NOMO-1 (cell line): ENCODE measurements around the gene ZBTB20.

Experiments used
- DNase-seq, 2 experiments: peaks; one replicate each; lab custom pipeline; 2025; ENCODE audit not compliant: unreplicated experiment in 2 of 2; lab: John Stamatoyannopoulos, UW

The ZBTB20 gene

GRCh38 chr3:114504941-114505628 lies 642.0 kb downstream of the ZBTB20 start:
- DNase-seq, result no peak

DNA sequence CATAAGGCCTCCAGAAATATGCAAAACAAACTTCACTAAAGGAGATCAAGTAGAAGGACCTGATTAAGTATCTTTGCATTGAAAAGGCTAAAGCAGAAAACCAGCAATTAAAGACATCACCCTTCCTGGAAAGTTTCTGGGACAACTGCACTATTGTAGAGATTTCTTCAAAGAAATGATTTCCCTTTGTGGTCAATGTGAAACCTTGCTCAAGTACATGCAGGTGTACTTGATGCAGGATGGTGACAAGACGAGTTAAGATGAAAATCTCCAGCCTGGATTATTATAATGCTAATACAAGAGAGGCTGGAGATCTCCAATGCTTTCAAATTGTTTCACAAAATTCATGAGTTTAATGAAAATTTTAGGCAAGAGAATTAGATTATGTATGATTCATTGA lies 644.9 kb downstream of the ZBTB20 start:
- DNase-seq, result no peak

DNA sequence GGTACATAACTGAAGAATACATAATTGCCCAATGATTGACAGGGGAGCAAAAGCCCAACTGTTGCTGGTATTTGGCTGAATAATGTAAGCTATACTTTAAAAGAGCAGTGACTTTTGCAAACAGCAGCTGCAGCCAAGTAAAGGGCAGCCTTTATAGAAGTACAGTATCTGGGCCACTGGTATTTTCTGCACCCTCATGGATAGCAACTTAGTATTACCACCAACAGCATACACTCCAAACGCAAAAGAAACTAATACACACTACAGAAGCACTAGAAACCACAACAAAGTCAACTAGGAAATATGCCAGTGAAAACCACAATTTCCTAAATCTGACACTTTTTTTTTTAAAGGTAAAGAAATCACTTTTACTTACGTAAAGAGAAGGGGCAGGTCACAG lies 647.1 kb downstream of the ZBTB20 start:
- DNase-seq, result no peak

GRCh38 chr3:114498539-114499370 lies 648.3 kb downstream of the ZBTB20 start:
- DNase-seq, result no peak

DNA sequence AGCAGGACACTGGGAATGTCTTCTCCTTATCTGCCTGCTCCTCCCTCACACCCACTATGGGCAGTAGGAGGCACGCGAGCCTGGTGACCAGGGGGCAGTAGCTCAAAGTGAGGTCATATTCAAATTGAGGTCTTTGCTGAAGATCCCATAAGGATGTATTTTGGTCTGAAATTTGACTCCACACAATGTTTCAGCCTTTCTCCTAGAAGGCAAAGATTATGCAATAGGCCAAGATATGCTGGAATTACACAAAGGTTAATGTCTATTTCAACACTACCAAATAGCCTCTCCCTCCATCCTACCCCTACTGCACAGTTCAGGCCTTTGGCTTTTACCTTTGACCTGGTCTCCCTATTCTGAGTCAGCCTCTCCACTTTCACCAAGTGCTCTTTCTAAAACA lies 650.2 kb downstream of the ZBTB20 start:
- no peak for DNase-seq

DNA sequence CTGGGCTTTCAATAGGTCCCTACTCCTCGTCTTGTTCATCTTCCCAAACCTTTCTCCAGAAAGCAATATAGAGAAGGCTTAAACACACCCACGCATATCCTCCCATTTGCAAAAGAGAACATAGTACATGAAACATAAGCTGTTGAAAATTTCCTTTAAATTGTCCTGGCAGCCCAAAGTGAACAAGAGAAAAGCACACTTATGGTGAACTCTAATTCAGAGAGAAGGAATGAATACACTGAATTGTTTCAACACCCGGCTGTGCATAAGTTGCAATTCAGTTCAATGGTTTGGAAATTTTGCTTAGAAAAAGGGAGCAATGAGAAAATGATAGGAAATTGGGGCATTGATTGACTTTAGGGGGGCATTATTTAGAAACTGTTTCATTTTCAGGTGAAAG lies 650.6 kb downstream of the ZBTB20 start:
- DNase-seq, result no peak

DNA sequence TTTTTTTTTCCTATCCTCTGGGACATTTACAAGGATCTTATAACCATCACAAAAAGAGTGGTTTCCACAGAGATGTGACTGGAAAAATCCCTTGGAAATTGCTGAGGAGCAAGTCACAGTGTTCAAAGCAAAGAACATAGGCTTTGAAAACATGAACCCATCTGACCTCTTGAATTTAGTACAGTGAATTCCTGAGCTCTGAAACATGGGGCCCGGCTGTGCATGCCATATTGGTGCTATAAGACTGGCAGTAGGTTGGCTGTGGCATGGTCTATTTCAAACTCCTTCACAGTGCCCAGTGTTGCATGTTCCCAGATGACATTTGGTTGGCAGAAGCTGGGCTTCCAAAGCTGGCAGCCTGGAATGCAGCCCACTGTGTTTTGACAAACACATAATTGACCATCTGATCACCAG lies 651.1 kb downstream of the ZBTB20 start:
- no peak for DNase-seq

- DNase-seq, result no peak
Measured at GRCh38 chr3:114494498-114494897, 652.6 kb downstream of the ZBTB20 start.

GRCh38 chr3:114490829-114491228 lies 656.3 kb downstream of the ZBTB20 start:
- DNase-seq, result no peak

DNA sequence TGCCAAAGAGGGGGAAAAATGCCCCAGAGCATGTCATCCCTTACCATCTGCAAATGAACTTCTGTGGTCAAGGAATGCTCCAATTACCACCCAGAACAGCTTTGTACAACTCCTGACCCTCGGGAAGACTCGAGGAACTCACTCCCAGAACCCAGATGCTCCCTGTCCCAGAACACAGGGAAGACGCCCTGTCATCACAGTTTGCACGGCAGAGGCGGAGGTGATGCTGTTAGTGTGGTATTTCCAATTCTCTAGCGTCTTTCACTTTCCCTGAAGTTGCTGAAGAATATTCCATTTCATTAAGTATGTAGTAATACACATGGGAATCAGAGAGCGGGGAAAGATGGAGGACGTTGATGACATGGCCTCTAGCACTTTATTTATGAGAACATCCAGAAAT lies 659.6 kb downstream of the ZBTB20 start:
- DNase-seq, result no peak

DNA sequence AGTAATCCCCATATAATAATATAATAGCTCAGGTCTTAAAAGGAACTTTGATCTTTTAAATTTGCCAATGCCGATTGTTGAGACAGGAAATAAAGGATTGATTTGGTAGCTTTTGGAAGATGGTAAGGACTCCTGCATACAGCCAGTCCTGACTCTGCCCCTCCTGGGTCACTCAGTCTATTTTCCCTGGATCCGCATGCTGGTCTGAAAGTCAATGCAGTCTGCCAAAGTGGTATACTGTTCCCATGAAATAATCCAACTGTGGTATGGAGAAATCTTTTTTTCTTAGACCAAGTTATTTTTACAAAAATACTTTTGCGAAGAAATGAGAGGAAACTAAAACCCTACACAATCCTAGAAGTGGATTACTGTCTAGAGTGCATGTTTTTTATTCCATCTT lies 662.2 kb downstream of the ZBTB20 start:
- no peak for DNase-seq

DNA sequence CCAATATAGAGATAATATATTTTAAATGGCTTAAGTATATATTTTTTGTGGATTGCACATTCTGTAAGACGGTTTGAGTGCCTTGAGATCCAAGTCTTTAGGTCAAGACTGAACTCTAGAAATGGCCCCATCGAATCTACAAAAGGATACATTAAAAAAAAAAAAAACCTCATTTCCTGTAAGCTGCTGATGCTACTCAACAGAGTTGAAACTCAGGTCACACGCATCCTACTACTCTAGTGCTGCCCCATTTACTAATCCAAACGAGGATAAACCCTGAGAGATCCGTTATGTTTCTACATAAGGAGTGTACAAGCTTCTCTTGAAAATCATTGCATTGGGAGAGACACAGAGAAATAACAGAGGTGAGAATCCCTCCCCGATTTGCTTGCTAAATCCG lies 666.0 kb downstream of the ZBTB20 start:
- DNase-seq, result no peak

DNA sequence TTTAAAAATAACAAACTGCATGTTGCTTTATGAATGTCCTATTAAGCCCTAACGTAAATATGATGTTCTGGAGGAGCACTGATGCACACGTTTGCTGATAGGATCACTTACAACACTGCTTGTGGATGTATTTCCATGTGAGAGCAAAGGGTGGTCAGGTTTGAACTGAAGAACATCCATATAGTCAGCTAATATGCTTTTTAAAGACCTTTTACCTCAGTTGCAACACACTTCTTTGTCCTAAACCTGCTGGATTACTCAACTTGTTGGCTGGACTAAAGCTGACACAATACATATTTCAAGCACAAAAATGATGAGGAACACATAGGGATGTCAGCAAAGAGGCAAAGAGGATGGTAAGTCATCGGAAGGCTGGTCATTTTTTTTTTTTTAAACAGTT lies 666.6 kb downstream of the ZBTB20 start:
- DNase-seq, result no peak

DNA sequence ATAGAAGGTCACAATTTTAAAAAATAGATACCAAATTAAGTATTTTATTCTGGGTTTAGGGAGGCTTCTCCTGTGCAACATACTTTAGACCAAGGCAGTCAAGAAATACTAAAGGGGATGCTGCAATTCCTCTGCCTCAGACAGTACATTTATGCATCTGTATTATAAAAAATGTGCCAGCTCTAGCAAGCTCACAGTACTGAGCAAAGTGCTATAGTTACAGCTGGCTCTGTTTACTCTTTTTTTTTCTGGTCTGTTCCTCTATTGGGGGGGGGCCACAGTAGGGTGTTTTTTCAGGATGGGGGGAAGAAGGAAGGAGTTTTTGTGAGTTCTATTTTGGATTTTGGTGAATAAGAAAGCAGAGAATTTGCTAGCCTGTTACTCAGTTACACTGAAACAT lies 668.3 kb downstream of the ZBTB20 start:
- DNase-seq, result no peak

DNA sequence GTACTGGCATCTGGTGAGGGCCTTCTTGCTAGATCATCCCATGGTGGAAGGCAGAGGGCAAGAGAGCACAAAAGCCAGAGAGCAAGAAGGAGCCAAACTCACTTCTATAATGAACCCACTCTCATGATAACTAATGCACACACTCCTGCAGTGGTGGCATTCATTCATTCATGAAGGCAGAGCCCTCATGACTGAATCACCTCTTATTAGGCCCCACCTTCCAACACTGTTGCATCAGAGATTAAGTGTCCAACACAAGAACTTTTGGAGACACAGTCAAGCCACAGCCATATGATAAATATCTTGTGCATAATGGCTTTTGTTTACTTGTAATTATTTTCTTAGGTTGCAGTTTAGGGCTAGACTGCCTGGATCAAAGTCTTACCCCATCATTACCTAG lies 670.6 kb downstream of the ZBTB20 start:
- DNase-seq, result no peak

DNA sequence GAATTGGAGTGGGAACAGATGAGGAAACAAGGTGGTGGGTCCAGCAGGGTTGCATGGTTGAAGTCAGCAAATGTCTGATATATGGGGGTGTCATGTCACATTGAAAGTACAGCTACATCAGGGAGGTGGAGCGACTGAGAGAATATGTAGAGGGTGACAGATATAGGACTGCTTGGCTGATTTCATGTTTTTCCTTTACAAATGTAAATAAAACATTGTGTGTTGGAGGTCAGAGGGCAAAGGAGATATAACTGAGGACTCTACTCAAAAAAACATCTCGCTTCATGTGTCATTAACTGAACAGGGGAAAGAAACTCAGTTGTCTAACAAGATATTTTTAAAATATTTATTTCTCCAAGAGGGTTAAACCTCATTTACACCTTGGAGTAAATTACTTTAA lies 675.6 kb downstream of the ZBTB20 start:
- no peak for DNase-seq

GRCh38 chr3:114469070-114469469 lies 678.0 kb downstream of the ZBTB20 start:
- DNase-seq, result no peak

GRCh38 chr3:114466816-114467215 lies 680.3 kb downstream of the ZBTB20 start:
- DNase-seq, result no peak

DNA sequence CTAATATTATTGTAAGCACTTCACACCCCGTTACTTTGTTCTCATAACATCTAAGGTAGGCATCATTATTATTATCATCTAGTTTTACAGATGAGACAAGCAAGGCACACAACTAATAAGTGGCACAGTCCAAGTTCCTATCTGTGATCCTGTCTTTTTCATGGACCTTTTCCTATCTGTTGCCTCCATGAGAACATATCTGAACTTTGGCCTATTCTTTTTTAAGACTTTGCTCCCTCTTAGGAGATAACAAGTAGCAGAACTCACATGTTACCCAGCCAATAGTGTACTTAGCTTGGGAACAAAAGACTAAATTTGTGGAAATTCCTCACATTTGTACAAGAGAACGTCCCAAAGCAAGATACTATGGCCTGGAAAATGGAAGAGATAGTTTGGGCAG lies 680.8 kb downstream of the ZBTB20 start:
- DNase-seq, result no peak

DNA sequence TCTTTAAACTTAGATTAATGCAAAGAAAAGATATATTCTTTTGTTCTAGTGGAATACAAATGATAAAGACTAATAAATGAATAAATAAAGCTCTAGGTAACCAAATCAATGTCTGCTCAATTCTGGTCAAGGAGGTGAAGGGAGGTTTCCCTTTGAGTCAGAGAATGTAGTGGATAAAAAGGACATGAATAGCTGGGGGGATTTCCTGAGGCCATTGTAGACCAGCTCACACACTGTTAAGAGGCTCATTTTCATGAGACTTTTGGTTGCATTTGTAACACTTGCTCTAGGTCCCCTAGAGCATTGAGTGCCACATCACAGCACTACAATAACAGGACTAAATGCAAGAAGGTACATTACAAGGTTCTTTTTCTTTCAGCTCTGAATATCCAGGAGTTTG lies 682.5 kb downstream of the ZBTB20 start:
- DNase-seq, result no peak

GRCh38 chr3:114462750-114463149 lies 684.3 kb downstream of the ZBTB20 start:
- no peak for DNase-seq

DNA sequence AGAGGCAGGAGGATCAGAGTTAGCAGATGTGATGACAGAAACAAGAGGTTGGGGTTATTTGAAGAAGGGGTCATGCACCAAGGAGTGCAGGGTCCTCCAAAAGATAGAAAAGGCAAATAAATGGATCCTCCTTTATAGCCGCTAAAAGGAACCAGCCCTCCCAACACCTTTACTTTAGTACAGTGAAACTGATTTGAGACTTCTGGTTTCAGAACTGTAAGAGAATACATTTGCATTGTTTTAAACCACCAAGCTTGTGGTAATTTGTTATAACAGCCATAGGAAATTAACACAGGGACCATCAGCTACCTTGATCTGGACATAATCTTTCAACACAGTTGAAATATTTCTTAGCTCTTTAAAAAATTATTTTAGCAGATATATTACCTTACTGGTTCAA lies 686.6 kb downstream of the ZBTB20 start:
- DNase-seq, result no peak
